ENCODE data around the gene KIAA1328.

KIAA1328 gene

DNA sequence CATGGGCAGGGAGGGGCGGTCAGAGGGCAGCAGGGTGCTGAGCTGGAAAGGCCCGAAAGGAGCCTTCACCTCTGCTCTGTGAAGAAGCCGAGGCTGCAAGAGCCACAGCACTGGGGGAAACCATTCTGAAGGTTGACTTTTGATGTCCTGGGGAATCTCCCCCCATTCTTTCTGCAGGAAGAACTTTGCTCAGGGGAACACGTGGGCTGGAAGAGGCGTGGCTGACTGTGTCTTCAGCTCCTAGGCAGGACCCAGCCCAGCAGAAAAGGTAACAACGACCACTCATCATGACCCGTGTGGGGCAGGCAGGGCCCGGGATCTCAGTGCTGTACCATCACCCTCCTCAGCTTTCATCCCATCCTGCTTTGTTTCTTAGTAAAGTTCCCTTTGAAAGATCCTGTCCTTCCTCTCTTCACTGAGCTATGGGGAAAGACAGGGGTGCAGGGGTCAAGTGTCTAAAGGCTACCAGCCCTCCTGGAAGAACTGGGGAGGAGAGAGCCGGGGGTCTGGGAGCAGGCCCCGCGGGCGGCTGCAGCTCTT lies 424.0 kb downstream of the KIAA1328 start:
- TF ChIP-seq, protein P1, sequence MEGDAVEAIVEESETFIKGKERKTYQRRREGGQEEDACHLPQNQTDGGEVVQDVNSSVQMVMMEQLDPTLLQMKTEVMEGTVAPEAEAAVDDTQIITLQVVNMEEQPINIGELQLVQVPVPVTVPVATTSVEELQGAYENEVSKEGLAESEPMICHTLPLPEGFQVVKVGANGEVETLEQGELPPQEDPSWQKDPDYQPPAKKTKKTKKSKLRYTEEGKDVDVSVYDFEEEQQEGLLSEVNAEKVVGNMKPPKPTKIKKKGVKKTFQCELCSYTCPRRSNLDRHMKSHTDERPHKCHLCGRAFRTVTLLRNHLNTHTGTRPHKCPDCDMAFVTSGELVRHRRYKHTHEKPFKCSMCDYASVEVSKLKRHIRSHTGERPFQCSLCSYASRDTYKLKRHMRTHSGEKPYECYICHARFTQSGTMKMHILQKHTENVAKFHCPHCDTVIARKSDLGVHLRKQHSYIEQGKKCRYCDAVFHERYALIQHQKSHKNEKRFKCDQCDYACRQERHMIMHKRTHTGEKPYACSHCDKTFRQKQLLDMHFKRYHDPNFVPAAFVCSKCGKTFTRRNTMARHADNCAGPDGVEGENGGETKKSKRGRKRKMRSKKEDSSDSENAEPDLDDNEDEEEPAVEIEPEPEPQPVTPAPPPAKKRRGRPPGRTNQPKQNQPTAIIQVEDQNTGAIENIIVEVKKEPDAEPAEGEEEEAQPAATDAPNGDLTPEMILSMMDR (IDR thresholded peaks at IDR 0.05; ENCODE audit: low read depth, low read length, missing control alignments), result no peak
- no peak overlapping the region for H3K4me3 ChIP-seq (replicated peaks; ENCODE audit: low read depth, low read length)
- no peak for DNase-seq (ENCODE audit: extremely low read depth, low read depth)

DNA sequence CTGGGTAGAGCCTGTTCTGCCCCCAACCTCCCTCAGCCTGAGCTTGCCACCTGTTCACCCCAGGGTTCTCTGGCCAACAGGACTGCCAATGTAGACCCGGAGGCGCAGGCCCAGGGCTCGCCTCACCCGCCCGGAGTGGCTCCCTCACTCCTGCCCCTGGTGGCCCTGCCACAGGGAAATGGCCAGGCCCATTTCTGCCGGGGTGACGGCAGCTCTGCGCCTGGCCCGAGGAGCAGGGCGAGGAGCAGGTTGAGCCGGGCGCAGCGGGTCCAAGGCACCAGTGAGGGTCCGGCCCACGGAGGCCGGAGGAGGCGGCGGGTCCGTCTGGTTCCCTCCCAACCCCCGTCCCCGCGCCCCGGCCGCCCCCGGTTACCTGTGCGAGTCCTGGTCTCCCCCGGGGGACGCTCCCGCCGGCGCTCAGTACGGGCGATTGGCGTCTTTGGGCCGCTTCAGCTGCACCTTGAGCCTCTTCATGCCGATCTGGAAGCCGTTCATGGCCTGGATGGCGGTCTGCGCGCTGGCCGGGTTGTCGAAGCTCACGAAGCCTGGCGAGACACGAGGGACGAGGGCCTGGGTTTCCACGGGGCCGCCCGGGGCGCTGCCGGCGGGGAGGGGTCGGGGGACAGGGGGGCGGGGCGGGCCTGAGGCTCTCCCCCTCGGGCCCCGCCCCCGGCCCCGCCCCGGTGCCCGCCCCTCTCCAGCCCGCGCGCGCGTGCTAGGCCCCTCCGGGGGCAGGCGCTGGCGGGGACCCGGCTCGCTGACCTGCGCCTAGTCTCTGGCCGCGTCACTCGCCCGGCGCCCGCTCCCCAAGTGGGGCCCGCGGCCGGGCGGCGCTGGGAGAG lies 424.7 kb downstream of the KIAA1328 start:
- no peak overlapping the region for H3K4me3 ChIP-seq (replicated peaks; ENCODE audit: low read depth, low read length)
- no peak for DNase-seq (ENCODE audit: extremely low read depth, low read depth)
- TF ChIP-seq, protein P1 (IDR thresholded peaks at IDR 0.05; ENCODE audit: low read depth, low read length, missing control alignments), result no peak

DNA sequence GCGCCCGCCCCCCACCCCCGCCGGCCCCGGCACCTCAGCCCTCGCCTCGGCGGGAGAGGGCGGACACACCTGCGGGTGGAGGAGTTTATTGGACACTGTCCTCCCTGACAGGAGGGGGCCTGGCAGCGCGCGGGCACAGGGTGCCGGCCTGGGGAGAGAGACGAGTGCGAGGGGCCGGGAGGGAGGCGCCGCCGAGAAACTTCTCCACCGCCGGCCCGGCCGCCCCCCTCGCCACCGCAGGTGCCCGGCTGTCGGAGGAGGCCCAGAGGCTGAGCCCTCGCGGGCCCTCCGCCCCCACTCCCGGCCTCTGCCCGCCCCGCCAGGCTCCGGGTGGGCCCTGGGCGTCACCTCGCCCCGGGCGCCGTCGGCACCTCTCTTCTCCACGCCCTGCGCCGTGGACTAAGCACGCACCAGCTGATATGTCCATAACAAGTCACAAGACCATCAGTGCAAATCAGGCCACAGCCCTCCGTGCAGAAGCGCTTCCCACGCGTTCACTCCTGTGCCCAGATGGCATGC lies 425.4 kb downstream of the KIAA1328 start:
- DNase-seq (ENCODE audit: extremely low read depth, low read depth), result no peak
- no peak overlapping the region for H3K4me3 ChIP-seq (replicated peaks; ENCODE audit: low read depth, low read length)
- TF ChIP-seq, protein P1 (IDR thresholded peaks at IDR 0.05; ENCODE audit: low read depth, low read length, missing control alignments), result no peak

DNA sequence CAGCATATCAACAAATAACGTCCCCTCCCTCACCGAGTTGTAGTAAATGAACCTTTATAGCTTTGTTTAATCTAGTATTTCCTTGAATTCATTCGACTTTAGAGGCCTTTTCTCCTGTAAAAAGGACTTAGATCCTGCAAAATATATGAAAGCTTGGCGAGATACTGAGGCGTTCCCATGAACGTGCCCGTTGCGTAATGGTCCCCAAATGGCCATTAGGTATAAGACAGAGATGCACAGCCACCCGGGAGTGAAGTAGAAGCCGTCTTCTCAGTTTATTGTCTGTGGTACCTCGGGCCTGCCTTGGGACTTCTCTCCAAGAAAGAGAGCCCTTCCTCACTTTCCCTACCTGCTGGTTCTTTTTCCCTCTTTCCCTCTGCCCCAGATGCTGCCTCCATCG lies 426.0 kb downstream of the KIAA1328 start:
- TF ChIP-seq, protein P1 (IDR thresholded peaks at IDR 0.05; ENCODE audit: low read depth, low read length, missing control alignments), result no peak
- no peak overlapping the region for H3K4me3 ChIP-seq (replicated peaks; ENCODE audit: low read depth, low read length)
- no peak for DNase-seq (ENCODE audit: extremely low read depth, low read depth)

DNA sequence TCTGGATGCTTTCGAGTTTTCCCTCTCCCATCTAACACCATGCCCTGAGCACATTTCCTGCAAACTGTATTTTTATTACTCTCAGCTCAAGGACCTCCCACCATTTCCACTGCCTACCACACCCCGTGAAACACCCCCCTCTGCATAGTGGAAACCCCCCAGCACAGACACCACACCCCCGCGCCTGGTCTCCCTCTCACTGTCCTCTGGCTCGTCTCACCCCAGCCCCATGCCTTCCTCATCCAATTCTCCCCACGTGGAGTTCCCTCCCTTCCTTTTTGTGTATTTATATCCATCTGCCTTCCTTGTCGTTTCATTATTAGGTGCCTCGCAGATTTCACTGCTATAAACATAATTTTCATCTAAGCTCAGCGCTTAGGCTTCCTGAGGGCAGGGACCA lies 429.2 kb downstream of the KIAA1328 start:
- TF ChIP-seq, protein P1 (IDR thresholded peaks at IDR 0.05; ENCODE audit: low read depth, low read length, missing control alignments), result no peak
- H3K4me3 ChIP-seq (replicated peaks; ENCODE audit: low read depth, low read length), result no peak overlapping the region
- DNase-seq (ENCODE audit: extremely low read depth, low read depth), result no peak

DNA sequence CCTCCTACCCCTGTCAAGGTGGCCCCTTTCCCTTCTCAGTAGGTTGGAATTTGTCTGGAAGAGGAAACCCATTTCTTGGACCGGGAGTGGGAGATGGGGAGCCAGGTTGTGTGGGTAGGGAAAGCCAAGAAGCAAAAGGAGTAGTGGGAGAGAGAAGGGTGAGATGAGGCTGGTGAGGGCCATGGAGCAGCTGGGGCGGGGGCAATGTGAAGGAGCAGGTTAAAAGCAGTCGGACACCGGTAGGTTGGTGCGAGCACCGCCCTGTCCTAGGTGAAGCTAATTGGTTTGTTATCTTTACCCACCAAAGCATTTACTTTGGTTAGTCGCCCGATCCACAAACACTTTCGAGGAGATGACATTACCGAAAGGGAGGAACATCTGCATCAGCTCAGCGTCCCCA lies 429.9 kb downstream of the KIAA1328 start:
- TF ChIP-seq, protein P1 (IDR thresholded peaks at IDR 0.05; ENCODE audit: low read depth, low read length, missing control alignments), result no peak
- no peak for DNase-seq (ENCODE audit: extremely low read depth, low read depth)
- H3K4me3 ChIP-seq (replicated peaks; ENCODE audit: low read depth, low read length), result no peak overlapping the region

All from HFF-Myc (cell line).